ENCODE measurements around the gene CA9. TPM values are rescaled to one million over a fixed set of nuclear protein-coding genes. Genes with fewer than 3 reads are reported as not detected.

Gene CA9
- total RNA-seq, 1 donor from 2014 or later, result 0.55 TPM

GRCh38 chr9:35690294-35690613 is 16.5 kb downstream of the CA9 start:
- no peak for ATAC-seq

GRCh38 chr9:35690614-35691333 is 17.0 kb downstream of the CA9 start:
- intact Hi-C loops (cut with DNase I), result no loop called here
- peak; percentile 83 for DNase-seq
- Histone ChIP-seq H3K4me1 (peaks cover 16% of the 10 kb centered on the region), H3K27me3 (no peaks in the 10 kb centered on the region), H3K9me3 (no peaks in the 10 kb centered on the region), H3K36me3 (no peaks in the 10 kb centered on the region), H3K27ac (peak overlapping the region; percentile 83), H3K4me3 (peak overlapping the region; percentile 76)
- no peak for TF ChIP-seq CTCF (IDR thresholded peaks at IDR 0.05)
- ATAC-seq, result peak; percentile 78

More at GRCh38 chr9:35690294-35690613, 16.5 kb downstream of the CA9 start:
- H3K27me3 ChIP-seq, result no peaks in the 10 kb centered on the region
- peaks cover 2% of the 10 kb centered on the region for H3K36me3 ChIP-seq
- H3K4me1 ChIP-seq, result peaks cover 15% of the 10 kb centered on the region
- peak overlapping the region; percentile 83 for H3K27ac ChIP-seq
- no peak for DNase-seq
- no peaks in the 10 kb centered on the region for H3K9me3 ChIP-seq
- peak overlapping the region; percentile 76 for H3K4me3 ChIP-seq
- intact Hi-C loops (cut with DNase I), result no loop called here
- no peak for TF ChIP-seq CTCF (IDR thresholded peaks at IDR 0.05)

- Histone ChIP-seq H3K36me3 (peaks cover 4% of the 10 kb centered on the region), H3K4me3 (peak overlapping the region; percentile 76), H3K4me1 (peaks cover 21% of the 10 kb centered on the region), H3K9me3 (no peaks in the 10 kb centered on the region), H3K27me3 (no peaks in the 10 kb centered on the region), H3K27ac (peak overlapping the region; percentile 83)
- ATAC-seq (peak; percentile 44), DNase-seq (no peak)
- no peak for TF ChIP-seq CTCF (IDR thresholded peaks at IDR 0.05)
- intact Hi-C loops (cut with DNase I), result no loop called here
These were observed 17.6 kb downstream of the CA9 start for GRCh38 chr9:35691334-35691650.

GRCh38 chr9:35691757-35692301 is 18.1 kb downstream of the CA9 start:
- H3K4me3 ChIP-seq, result no peak overlapping the region
- TF ChIP-seq CTCF (IDR thresholded peaks at IDR 0.05), result no peak
- H3K27me3 ChIP-seq, result no peaks in the 10 kb centered on the region
- H3K36me3 ChIP-seq, result peaks cover 8% of the 10 kb centered on the region
- peak overlapping the region; percentile 83 for H3K27ac ChIP-seq
- intact Hi-C loops (cut with DNase I), result no loop called here
- H3K9me3 ChIP-seq, result no peaks in the 10 kb centered on the region
- DNase-seq, result no peak
- no peak for ATAC-seq
- peaks cover 23% of the 10 kb centered on the region for H3K4me1 ChIP-seq

- Histone ChIP-seq H3K4me1 (peaks cover 17% of the 10 kb centered on the region), H3K27me3 (no peaks in the 10 kb centered on the region), H3K27ac (peak overlapping the region; percentile 78), H3K9me3 (no peaks in the 10 kb centered on the region), H3K36me3 (peaks cover 49% of the 10 kb centered on the region), H3K4me3 (no peak overlapping the region)
- DNase-seq (no peak), ATAC-seq (peak; percentile 3)
- no peak for TF ChIP-seq CTCF (IDR thresholded peaks at IDR 0.05)
- intact Hi-C loops (cut with DNase I), result no loop called here
These were observed 22.2 kb downstream of the CA9 start for GRCh38 chr9:35695943-35696401.

All from upper lobe of right lung (tissue), 1 donor.